HG02981 (cell line): Measurements from ENCODE around the gene SLC12A4.
"Not testable (repeated sequence)": the region's sequence is repeated elsewhere in the genome, so short reads cannot be mapped to it uniquely, and the experiment has no call there.

ENCODE experiments used
- ATAC-seq: cut with Tn5 transposase; IDR thresholded peaks from one replicate; pipeline ENCODE4 v1.9.1; 2021; ENCODE audit warnings: mild to moderate bottlenecking, moderate library complexity; ENCODE audit not compliant: unreplicated experiment

SLC12A4 gene

DNA sequence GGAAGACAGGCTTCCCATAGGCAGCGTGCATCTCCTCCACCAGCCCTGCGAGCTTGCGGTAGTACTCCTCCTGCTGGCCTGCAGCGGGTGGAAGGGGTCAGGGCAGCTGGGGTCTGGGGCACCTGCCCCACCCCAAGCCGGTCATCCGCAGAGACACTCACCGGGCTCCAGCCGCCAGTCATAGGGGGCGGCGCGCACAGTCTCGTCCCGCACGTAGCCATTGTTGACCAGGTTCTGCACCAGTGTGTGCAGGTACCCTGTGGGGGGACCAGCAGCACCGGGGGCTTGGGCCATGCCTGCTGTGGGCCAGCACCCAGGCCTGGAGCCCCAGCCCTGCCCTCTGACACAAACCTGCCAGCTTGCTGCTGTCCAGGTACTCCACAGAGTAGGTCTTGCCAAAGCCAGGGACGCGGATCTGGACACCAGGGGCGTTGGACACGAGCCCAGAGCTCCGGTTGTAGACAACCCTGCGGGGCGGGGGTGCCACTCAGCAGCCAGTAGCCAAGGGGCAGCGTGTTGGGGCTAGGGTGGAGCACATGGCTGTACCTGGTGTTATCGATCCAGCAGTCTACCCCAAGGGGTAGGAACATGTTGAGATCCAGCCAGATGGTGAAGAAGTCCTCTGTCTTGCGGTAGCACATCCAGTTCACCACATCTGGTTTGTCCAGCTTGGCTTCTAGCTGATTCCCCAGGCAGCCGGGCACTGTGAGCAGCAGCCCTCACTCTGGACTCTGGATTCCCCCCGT is 25.8 kb downstream of the SLC12A4 start:
- ATAC-seq = no peak

DNA sequence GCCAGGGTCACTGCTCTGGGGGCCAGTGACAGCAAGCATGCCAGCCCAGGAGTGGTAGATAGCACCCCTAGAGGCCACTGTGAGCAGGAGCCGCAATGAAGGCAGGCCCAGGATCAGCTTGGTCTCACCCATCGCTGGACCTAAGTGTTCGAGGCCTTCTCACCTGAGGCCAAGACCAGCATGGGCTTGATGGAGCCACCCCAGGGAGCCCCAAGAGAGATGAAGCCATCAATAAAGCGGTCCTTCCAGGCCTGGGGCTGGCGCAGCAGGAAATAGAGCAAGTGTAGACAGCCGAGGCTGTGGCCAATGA is 26.3 kb downstream of the SLC12A4 start:
- no peak for ATAC-seq

DNA sequence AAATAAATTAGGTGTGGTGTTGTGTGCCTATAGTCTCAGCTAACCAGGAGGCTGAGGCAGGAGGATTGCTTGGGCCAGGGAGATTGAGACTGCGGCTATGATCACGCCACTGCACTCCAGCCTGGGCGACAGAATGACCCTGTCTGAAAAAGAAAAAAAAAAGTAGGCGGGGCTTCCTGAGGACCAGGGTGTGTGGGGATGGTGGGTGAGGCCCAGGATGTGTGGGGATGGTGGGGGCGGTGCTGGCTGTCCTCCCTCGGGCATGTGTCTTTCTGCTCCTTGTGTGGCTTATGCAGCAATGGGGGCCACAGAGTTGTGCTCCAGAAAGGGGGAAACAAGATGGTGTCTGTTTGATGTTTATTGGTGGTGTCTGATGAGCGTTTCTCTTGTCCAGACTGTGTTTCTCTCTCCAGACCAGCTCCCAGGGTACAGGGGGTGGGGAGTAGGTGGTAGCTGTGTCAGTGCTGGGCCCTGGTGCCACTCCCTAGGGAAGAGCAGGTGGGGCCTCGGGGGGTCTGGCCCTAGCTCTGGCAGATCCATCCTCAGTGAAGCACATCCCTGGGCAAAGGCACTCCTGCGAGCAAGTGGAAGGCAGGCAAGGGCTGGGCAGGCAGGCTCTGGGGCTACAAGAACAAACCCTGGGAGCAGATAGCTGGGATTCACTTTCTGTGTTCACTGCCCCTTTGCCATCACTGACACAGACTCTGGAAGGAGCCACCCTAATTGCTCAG is 26.8 kb downstream of the SLC12A4 start:
- no peak for ATAC-seq

DNA sequence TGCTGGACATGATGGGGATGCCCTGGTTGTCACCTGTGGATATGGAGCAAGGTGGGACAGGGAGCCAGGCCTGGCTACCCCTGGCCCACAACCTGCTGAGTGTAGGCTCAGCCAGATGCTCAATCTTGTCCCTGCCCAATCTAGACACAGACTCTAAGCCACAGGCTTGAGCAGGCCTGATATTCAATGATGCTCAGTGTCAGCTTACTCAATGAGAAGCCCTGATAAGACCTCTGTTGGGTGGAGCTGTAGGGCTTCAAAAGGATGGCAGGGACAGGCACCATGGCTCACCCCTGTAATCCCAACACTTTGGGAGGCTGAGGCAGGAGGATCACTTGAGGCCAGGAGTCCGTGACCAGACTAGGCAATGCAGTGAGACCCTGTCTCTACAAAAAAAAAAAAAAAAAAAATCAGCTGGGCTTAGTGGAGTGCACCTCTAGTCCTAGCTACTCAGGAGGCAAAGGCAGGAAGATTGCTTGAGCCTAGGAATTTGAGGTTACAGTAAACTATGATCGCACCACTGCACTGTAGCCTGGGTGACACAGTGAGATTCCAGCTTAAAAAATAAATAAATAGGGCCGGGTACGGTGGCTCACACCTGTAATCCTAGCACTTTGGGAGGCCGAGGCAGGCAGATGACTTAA is 27.9 kb downstream of the SLC12A4 start:
- ATAC-seq = no peak

DNA sequence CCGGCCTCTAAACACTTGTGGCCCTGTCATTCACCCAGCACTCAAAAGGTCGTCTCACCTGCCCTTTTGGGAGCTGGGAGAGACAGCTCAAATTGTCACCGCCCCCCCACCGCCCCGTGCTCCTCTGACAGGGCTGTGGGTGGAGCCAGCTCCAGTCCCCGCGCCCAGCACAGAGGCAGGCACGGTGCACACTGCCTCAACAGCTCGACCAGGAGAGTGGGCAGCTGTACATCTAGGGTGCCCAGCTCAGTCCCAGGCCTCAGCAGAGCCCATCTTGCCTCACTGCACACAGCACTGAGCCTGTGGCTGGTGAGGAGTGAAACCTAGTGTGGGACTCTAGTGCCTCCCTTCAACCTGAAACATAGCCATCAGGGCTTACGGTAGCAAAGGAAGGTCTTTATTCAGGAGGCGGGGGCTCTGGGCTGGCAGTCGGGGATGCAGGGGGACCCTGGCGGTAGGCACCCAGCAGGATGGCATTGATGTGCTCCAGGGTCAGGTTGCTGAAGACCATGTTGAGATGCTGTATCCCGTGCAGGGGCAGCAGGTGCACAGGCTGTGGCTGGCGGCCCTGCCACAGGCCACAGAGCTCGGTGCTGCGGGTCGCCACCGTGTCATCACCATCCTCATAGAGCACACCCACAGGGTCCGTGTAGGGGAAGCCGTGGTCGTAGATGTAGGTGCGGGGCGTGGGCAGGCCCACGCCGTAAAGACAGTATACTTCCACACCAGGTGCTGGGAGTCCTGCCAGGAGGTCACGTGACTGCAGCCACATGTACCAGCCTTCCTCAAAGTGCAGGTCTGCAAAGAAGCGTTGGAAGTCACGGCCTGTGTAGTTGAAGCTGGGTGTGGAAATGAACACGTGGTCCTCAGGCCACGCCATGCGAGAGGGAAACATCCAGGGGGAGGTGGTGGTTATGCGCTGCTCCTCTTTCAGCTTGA is 28.7 kb downstream of the SLC12A4 start:
- ATAC-seq = no peak

DNA sequence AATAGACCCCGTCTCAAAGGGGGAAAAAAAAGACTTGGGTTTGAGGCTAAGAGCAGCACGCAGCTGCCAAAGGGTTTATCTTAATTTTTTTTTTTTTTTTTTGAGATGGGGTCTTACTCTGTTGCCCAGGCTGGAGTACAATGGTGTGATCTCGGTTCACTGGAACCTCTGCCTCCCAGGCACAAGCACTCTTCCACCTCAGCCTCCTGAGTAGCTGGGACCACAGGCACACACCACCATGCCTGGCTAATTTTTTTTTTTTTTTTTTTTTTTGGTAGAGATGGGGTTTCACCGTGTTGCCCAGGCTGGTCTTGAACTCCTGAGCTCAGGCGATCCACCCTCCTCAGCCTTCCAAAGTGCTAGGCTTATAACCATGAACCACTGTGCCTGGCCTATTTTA is 30.7 kb downstream of the SLC12A4 start:
- not testable (repeated sequence) for ATAC-seq

DNA sequence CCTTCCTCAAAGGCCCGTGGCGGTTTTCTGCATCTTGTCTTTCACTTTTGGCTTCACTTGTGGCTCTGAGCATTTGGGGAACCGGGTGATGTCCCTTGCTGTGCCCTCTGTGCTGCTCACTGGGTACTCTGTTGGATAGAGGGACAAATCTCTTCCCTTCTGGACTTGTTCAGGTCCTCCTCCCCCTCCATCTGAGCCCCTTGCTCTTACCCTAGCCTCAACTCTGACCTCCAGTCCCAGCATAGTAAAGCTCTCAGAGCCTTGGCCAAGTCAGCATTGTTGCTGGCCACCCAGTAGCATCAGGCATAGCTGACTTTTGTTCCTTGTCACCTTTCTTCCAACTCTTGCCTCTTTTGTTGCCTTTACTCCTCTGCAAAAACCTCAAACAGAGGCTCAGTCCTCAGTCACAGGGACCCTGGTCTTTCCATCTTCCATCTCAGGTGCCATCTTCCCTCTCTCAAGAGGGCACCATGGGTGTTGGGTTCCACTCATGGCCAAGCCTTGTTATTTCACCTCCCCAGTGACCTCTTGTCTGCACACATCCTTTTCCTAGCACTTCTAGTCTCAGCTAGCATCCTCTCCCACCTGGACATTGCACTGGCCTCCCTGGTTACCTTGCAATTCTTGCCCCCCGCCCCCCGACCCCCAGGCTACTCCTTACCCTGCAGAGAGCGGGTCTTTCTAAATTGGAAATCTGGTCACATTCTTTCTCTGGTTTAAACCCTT is 31.4 kb downstream of the SLC12A4 start:
- ATAC-seq = peak; percentile 51

DNA sequence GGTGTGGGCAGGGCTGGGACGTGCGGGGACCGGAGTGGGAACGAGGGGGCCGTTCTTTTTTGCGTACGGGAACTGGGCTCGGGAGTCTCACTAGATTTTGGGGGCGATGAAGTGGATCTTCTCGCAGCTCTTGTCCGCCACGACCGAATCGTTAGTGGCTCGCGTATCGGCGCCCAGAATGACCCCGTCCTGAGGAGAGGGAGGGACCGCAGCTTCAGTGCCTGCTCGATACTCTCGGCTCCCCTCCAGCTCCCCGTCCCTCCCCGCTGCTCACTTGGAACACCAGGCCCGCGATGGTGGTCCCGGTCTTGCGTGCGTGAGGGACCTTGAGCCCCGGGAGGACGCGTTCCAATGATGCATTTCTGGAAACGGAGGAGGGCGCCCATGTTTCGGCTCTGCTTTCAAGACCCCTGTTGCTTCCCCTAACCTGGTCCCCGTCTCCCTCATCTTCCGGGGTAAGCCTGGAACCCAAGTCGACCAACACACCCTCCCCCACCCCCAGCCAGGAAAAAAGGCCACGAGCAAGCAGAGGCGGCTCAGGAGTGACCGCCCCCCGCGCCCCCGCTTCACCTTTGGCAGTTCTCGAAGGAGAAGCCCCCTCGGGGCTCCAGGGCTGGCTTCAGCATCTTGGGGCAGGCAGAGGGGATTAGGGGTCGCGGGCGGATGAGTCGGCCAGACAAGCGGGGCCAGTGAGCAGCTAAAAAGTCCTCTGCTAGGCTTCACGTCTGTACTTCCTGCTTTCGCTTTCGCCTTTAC is 32.1 kb downstream of the SLC12A4 start, which contains the start of gene PSMB10:
Gene PSMB10, minus strand, starts transcription at position 727 of the 756 bp plus-strand sequence. Its CDS starts 101 bp downstream, at position 626.
- ATAC-seq = no peak

DNA sequence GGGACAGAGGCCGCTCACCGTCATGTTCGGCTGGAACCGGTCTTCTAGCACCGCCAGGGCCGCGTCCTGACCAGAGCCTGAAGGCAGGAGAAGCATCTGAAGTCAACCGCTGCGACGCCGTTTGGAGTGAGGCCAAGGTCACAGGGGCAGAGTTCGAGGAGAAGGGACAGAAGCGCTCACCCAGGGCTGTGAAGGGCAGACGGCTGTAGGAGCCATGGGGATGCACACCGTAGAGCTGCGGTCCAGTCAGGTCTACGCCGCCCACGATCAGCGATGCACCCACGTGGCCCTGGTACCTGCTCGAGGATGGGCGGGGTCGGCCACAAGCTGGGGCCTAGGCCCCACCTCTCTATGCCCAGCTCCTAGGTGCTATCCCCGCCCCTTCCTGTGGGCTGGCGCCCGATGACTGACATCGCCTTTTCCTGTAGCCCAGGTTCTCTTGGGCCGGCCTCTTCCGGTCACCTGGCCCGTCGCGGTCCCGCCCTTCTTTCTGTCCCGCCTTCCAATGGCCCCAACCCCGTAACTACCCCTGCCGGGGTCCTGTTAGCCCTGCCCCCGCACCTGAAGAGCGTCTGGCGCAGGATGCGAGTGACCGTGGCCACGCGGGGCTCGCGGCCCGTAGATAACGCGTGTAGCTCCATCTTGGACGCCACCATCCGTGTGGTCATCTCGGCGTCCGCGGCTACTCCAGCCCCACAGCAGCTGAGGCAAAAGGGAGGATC is 32.9 kb downstream of the SLC12A4 start:
- peak; percentile 89 for ATAC-seq

DNA sequence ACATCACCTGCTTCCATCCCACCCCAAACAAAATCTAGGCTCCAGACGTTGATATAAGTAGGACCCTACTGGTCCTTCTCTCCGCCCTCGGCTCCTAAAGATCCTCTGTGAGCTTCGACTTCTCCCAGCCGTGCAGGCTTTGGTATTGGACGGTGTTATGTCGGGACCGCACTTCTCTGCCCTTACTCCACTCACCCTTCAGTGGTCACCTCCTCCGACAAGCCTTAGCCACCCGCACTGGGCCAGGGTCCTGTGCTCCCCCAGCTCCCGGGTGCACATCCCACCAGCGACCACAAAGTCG is 33.4 kb downstream of the SLC12A4 start:
- ATAC-seq = no peak

DNA sequence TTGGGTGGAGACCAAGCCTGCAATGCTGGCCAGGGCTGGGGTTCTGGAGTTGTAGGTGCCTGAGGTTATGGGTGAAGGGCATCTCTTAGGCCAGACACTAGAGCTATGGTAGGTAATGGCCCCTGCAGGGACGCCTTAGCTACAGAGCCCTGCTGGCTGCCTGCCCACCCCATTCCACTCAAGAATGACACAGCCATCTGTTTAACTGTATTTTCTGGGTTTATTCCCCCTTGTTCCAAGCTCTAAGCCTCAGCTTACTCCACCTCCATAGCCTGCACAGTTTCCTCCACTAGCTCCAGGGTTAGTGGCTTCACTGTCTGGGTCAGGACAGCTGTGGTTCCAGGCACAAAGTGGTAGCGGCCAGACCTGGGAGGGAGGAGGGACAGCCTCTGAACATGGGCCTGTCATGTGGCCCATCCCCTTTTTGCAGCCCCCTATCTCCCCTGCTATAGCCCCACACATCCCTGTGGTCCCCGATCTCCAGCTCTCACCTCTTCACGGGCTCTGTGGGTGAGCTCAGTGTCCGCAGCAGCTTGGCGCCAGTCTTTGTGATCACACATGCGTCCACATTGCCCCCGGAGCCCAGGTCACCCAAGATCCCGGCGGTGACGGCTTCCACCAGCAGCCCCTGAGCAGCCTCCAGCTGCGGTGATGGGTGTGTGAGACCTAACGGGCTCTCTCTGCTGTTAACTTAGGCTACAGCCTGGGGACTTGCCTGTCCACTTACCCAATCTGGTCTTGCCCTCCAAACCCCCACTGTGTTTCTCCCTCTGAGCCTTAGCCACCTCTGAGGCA is 33.9 kb downstream of the SLC12A4 start:
- ATAC-seq = no peak

DNA sequence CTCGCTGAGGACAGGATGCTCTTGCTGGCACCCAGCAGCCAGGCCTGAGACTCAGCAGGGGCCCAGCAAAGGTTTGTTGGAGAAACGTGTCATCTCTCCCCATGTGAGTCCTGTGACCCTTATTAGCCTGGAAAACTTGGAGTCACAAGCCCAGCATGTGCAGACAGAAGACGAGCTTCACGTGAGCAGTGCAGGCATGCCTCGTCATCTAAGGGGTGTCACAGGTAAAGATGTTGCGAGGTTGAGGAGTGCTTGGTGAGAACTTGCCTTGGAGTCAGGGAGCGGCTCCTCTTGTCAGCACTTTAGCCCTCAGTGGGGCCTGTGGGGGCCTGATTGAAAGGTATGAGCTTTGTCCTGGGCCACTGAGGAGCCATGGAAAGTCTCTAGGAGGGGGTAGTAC is 34.6 kb downstream of the SLC12A4 start:
- no peak for ATAC-seq

DNA sequence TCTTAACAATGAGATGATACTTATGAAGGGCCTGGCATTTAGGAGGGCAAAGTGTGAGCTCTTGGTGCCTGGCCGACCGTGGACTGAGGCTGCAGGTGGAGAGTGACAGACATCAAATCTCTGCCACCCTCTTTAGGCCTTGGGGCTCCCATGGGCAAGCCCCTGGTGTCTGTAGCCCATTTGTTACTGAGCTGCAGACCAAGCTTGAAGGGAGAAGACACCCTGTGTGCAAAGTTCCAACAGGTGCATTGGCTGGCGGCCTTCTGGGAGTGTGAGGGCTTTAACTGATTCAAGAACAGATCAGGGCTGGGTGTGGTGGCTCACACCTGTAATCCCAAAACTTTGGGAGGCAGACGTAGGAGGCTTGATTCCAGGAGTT is 36.0 kb downstream of the SLC12A4 start:
- no peak for ATAC-seq

DNA sequence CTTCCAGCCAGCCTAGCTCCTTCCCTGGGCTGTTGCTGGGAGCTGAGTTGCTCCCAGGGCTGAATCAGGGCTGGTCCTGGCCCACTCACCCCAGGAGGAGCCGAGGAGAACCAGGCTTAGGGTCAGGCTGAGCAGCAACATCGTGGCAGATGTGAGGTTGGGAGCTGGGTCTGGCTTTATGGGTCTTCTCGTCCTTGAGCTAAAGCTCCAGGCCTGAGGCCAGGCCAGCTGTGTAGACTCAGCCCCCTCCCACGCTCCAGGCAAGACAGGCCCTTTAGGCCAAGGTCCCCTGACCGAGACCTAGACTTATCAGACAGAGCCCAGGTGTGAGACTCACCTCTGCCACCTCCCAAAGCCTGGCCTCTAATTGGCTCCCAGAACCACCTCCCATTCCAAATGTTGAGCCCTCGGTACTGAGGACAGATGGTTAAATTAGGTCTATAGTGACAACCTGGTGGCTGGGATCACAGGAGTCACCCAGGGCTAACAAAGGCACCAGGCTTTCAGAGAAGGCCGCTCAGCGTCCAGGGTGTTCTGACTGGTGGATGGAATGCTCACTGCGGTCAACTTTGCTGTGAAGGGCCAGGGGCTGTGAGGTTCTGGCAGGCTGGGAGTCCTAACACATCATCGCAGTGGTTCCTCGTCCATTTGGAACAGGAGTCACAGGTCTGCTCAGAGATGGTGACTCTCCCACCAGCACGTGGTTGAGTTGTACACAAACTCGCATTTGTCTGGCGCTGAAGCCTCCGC is 36.5 kb downstream of the SLC12A4 start, which contains the start of gene CTRL:
Gene CTRL, minus strand, starts transcription at position 151 of the 750 bp plus-strand sequence. Its CDS starts 10 bp downstream, at position 141.
- no peak for ATAC-seq

DNA sequence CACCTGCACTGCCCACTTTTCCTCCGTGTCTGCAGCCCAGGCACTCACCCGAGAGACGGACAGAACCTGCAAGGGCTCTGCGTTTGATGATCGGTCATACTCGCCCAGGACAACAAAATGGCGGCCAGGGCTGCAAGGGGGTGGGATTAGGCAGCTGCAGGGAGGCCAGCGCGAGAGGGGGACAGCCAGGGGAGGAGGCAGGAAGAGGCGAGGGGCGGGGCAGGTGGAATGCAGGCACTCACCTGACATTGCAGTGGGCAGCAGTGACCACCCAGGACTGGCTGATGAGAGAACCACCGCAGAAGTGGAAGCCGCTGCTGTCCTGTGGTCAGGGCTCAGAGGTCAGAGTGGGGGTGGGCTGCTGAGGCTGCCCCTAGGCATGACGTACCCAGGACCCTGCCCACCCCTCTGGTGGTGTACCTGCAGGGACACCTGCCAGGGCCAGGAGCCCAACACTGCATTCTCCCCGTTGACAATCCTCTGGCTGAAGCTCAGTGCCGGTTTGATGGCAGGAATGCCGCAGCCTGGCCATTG is 37.7 kb downstream of the SLC12A4 start:
- no peak for ATAC-seq

DNA sequence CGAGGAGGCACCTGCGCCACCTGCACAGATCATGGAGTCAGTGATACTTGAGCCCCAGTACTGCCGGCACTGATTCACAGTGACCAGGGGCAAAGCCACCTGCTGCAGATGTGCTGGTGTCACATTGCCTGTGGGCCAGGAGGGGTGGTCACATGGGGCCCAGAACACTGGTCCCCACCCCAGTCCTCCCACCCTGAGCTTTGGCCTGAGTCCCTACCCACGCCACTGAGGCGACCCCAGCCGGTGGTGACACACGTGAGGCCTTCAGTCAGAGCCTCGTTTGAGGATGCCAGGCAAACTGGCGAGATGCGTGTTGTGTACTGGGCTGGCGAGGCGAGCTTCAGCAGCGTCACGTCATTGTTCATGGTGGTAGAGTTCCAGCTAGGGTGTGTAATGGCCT is 38.2 kb downstream of the SLC12A4 start:
- no peak for ATAC-seq
